Measurements from ENCODE around the gene ATG5. TPM values are rescaled to one million over a fixed set of nuclear protein-coding genes. Genes with fewer than 3 reads are reported as not detected.

The ATG5 gene
- total and polyA plus RNA-seq, 12 donors: 20.1 to 65.9 (median 41.9) TPM

DNA sequence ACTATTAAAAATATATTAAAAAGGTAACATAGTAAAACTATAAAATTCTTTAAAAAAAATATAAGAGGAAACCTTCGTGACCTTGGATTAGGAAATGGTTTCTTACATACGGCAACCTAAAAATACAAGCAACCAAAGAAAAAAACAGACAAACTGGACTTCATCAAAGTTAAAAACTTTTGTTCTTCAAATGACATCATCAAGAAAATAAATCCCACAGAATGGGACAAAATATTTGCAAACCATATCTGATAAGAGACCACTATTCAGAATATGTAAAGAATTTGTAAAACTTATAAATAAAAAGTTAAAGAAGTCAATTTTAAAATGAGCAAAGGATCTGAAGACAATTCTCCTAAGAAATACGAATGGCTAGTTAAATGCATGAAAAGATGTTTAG lies 110.0 kb downstream of the ATG5 start:
- TF ChIP-seq, protein P1, sequence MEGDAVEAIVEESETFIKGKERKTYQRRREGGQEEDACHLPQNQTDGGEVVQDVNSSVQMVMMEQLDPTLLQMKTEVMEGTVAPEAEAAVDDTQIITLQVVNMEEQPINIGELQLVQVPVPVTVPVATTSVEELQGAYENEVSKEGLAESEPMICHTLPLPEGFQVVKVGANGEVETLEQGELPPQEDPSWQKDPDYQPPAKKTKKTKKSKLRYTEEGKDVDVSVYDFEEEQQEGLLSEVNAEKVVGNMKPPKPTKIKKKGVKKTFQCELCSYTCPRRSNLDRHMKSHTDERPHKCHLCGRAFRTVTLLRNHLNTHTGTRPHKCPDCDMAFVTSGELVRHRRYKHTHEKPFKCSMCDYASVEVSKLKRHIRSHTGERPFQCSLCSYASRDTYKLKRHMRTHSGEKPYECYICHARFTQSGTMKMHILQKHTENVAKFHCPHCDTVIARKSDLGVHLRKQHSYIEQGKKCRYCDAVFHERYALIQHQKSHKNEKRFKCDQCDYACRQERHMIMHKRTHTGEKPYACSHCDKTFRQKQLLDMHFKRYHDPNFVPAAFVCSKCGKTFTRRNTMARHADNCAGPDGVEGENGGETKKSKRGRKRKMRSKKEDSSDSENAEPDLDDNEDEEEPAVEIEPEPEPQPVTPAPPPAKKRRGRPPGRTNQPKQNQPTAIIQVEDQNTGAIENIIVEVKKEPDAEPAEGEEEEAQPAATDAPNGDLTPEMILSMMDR (IDR thresholded peaks at IDR 0.05): no peak
- no peak for TF ChIP-seq POLR2A (IDR thresholded peaks at IDR 0.05)
- WGBS, 4 donors: 90 to 98% (median 96%) methylated on average over 3 of the region's 3 CpGs
- intact Hi-C loops (cut with DNase I): no loop called here
- H3K4me1 ChIP-seq (replicated peaks in 1 of 2): no peaks in the 10 kb centered on the region
- no peaks in the 10 kb centered on the region for H3K9me3 ChIP-seq (replicated peaks in 1 of 3)
- no peaks in the 10 kb centered on the region for H3K27me3 ChIP-seq
- H3K27ac ChIP-seq: no peak overlapping the region
- no peak overlapping the region for H3K4me3 ChIP-seq
- no peaks in the 10 kb centered on the region for H3K36me3 ChIP-seq (replicated peaks in 1 of 2)
- DNase-seq: no peak

DNA sequence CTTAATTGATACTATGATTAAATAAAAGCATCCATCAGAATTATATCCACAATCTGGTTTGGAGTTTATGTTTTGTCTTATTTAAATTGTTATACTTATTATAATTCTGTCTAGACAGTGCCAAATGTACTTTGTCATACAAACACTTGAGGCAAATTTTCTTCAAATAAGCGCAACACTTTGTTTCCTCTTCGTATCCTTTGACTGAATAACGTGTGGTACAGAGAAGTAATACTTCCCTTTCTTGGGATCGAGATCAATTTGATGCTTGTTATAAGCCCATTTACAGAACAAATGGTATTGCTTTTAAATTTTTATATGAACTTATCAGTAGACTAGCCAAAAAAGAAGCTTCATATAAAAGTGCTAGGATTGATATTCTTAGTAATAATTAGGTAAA lies 111.0 kb downstream of the ATG5 start:
- Histone ChIP-seq H3K4me1 (replicated peaks in 1 of 2) (no peaks in the 10 kb centered on the region), H3K27ac (no peak overlapping the region), H3K36me3 (replicated peaks in 1 of 2) (no peaks in the 10 kb centered on the region), H3K9me3 (replicated peaks in 1 of 3) (no peaks in the 10 kb centered on the region), H3K27me3 (no peaks in the 10 kb centered on the region), H3K4me3 (no peak overlapping the region)
- intact Hi-C loops (cut with DNase I): no loop called here
- TF ChIP-seq, protein P1 (IDR thresholded peaks at IDR 0.05): no peak
- TF ChIP-seq POLR2A (IDR thresholded peaks at IDR 0.05): no peak
- 80 to 86% (median 81%) methylated on average over 4 of the region's 4 CpGs for WGBS, 4 donors
- no peak for DNase-seq

DNA sequence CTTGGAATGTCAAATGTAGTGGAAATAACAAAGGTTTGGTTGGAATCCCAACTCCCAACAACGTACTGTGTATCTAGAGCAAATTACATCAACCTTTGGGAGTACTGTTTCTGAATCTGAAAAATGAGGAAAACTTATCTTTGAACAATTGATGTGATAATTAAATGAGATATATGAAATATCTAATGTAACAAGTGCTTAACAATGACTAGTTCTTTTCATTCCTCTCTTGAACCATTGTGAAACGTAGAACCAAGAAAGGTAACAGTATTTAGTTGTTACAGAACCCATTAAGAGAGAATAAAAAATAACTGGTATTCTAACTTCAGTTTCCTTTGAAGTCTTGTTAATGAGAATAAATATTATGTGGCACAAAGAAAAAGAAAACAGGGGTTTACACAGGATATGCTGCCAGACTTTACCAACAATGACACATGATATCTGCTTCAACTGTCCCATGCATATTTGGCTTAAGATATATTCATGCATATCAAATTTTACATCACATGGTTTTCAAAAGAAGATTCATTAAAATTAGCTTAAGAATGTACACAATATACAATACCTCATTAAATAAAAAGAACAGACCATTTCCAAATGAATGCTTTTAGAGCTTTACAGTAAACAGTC lies 111.8 kb downstream of the ATG5 start:
- H3K4me1 ChIP-seq (replicated peaks in 1 of 2): no peaks in the 10 kb centered on the region
- no peak overlapping the region for H3K4me3 ChIP-seq
- TF ChIP-seq, protein P1 (IDR thresholded peaks at IDR 0.05): no peak
- no peak for TF ChIP-seq POLR2A (IDR thresholded peaks at IDR 0.05)
- no peaks in the 10 kb centered on the region for H3K36me3 ChIP-seq (replicated peaks in 1 of 2)
- no peaks in the 10 kb centered on the region for H3K27me3 ChIP-seq
- no peak overlapping the region for H3K27ac ChIP-seq
- intact Hi-C loops (cut with DNase I): no loop called here
- DNase-seq: no peak
- H3K9me3 ChIP-seq (replicated peaks in 1 of 3): no peaks in the 10 kb centered on the region
- WGBS, 4 donors: 94 to 97% (median 96%) methylated on average over 2 of the region's 2 CpGs

DNA sequence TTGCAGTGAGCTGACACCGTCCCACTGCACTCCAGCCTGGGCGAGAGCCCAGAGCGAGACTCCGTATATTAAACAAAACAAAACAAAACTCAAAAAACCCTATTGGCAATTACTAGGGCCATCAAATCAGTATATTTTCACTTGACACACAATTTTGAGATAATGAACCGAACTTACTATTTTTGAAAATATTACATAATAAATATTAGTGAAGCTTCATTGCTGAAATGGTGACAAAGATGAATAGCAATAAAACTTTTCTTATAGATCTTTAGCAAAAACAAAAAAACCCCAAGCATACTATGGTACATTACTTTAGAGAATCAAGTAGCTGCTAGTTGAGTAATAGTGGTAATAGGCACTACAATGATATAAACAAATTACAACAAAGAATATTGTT lies 113.0 kb downstream of the ATG5 start:
- DNase-seq: no peak
- intact Hi-C loops (cut with DNase I): no loop called here
- Histone ChIP-seq H3K9me3 (replicated peaks in 1 of 3) (no peaks in the 10 kb centered on the region), H3K36me3 (replicated peaks in 1 of 2) (no peaks in the 10 kb centered on the region), H3K4me3 (no peak overlapping the region), H3K27ac (no peak overlapping the region), H3K27me3 (no peaks in the 10 kb centered on the region), H3K4me1 (replicated peaks in 1 of 2) (no peaks in the 10 kb centered on the region)
- WGBS, 4 donors: 91 to 98% (median 97%) methylated on average over 5 of the region's 5 CpGs
- TF ChIP-seq, protein P1 (IDR thresholded peaks at IDR 0.05): no peak
- no peak for TF ChIP-seq POLR2A (IDR thresholded peaks at IDR 0.05)
